Measurements from ENCODE around the gene IGFBP4.

The IGFBP4 gene

DNA sequence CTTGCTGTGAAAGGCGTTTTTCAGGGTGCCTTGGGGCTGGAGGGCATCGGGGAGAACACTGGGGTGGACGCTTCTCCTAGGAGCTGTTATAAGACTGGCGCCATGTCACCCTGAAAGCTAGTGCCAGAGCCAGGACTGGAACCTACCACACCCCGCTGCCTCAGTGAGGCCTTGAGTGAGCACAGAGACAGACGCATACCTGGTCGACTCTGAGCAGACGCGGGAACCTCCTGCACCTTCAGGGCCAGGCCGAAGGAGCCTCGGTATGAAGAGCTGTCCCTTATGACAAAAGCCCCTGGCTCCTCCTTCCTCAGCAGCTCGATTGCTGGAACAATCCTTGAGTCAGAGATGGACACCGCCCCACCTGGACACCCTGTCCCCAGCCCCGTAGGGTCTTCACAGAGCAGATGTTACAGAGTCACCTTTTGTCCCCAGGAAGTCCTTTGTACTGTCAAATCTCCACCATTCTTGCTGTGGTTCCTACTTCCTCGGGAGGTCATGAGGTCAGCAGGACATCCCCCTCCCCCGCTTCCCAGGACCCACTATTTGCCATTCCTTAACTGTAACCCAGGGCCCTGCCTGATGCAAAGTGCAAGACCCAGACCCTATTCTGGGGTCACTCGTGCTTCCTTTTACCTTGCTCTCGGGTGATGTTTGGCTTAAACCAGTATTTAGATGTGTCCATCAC lies 41.2 kb downstream of the IGFBP4 start:
- Histone ChIP-seq H3K36me3 (no peaks in the 10 kb centered on the region), H3K27ac (no peak overlapping the region), H3K4me1 (peaks cover 40 to 89% (median 59%) of the 10 kb centered on the region in 10 experiments), H3K4me2 (peak overlapping the region in 5 of 11 experiments; percentile 11 to 58 (median 33); a peak in 8 of 22 replicates), H3K9me3 (replicated peaks in 1 of 11) (no peaks in the 10 kb centered on the region), H3K4me3 (no peak overlapping the region), H3K9ac (no peak overlapping the region), H4K20me1 (no peaks in the 10 kb centered on the region), H3K27me3 (no peaks in the 10 kb centered on the region)
- no peak for TF ChIP-seq Cebpa-rat (IDR thresholded peaks at IDR 0.05)

DNA sequence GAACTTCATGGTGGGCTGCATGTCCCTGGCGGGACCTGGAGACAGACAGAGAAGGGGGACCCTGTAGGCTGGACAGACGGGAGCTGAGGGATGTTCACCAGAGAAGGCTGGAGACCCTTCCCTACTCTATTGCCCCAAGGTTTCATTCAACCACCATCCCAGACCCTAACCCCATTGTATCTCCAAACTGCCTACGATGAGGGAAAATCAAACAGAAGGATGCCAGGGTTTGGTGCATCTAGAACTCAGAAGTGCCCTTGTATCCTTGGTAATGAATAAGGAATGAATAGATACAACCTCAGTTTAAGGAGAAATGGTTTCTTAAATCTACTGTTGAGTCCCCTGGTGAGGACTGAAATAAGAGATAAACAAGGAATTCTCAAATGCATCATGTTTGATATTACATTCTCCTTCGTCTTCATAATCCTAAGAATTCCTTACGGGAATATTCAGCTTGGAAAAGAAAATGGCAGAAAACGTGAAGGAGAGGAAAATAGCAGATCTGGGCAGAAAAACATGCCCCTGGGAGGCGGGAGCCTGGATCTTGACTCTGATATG lies 41.8 kb downstream of the IGFBP4 start:
- Histone ChIP-seq H3K36me3 (no peaks in the 10 kb centered on the region), H3K9me3 (replicated peaks in 1 of 11) (no peaks in the 10 kb centered on the region), H4K20me1 (no peaks in the 10 kb centered on the region), H3K27ac (0 out of 22 replicates have a peak overlapping the region, but pooled peaks of 1 of the 11 experiments have one; percentile 49), H3K4me3 (no peak overlapping the region), H3K4me2 (peak overlapping the region in 5 of 11 experiments; percentile 11 to 68 (median 58); a peak in 6 of 22 replicates), H3K4me1 (peaks cover 40 to 89% (median 59%) of the 10 kb centered on the region in 10 experiments), H3K9ac (no peak overlapping the region), H3K27me3 (no peaks in the 10 kb centered on the region)
- TF ChIP-seq Cebpa-rat (IDR thresholded peaks at IDR 0.05) = no peak

DNA sequence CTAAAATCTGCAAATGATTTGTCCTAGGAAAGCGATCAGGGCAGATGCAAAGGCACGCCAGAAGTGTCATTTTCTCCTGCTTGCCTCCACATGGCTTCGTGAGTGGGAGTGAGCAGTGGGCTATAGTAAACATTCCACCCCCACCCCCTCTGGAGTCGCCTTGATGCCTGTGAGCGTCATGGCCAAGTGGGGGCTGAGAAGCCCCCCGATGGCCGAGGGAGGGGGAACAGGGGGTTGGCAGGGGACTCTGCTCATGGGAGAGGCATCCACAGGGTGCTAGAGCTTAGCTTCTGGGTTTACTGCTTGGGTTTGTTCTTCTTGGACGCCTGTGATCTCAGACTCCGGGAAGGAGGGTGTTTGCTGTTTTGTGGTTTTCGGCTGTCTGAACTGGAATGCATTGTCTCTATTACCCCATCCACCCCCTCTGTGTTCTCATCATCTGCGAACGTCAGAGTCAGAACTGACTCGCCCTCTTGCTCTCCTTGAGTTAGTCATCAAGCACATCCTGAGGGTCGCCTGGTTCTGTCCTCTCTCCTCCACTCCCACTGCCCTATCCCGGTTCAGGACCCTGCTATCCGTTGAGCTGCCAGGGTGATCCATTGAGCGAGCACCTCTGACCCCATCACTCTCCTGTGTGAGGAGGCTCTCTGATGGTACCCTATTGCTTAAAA lies 42.7 kb downstream of the IGFBP4 start:
- Histone ChIP-seq H3K9ac (no peak overlapping the region), H3K4me3 (no peak overlapping the region), H3K27me3 (no peaks in the 10 kb centered on the region), H3K27ac (peak overlapping the region in 2 of 11 experiments; percentile 39 to 49; a peak in 4 of 22 replicates), H3K36me3 (no peaks in the 10 kb centered on the region), H4K20me1 (no peaks in the 10 kb centered on the region), H3K4me1 (peaks cover 40 to 89% (median 59%) of the 10 kb centered on the region in 10 experiments), H3K4me2 (peak overlapping the region in 9 of 11 experiments; percentile 13 to 68 (median 52); a peak in 15 of 22 replicates), H3K9me3 (replicated peaks in 1 of 11) (no peaks in the 10 kb centered on the region)
- no peak for TF ChIP-seq Cebpa-rat (IDR thresholded peaks at IDR 0.05)

DNA sequence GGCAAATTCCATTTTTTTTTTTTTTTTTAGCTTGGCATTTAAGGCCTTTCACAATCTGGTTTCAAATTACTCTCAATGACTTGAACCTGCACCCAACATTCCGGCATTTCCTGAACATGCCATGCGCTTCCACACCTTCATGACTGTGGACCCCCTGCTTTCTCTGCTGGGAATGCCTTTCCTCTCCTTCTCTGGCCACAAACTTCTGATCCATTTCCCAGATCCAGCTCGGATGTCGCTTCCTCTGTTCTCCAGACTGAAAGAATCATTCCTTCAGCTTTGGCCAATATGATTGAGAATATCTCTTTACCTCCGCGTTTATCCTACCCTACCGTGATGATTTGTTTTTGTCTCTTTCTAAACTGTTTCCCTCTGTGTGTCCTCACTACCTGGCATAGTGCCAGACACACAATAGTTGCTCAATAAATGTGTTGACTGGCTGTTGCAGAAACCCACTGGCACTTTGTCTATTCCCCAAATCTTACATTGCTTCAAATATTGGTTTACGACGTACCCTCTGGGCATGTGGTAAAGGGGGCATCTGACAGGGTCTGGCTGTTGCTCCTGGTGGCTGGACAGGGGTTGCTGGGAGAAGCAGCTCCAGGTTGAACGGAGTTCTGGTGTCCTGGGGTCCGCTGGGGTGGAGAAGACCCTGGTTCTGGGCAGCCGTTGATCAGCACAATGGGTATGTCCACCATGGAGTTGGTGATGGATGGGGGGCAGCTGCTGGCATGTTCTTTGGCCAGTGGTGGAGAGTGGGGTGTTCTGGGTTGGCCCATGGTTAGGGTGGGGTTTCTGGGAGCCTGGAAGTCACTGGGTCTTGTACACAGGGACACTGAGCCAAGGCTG lies 43.5 kb downstream of the IGFBP4 start:
- H3K9ac ChIP-seq = no peak overlapping the region
- H3K9me3 ChIP-seq (replicated peaks in 1 of 11) = no peaks in the 10 kb centered on the region
- H3K4me3 ChIP-seq = no peak overlapping the region
- no peaks in the 10 kb centered on the region for H3K27me3 ChIP-seq
- no peaks in the 10 kb centered on the region for H3K36me3 ChIP-seq
- peak overlapping the region in 8 of 11 experiments; percentile 13 to 68 (median 55); a peak in 14 of 22 replicates for H3K4me2 ChIP-seq
- H3K27ac ChIP-seq = peak overlapping the region in 2 of 11 experiments; percentile 10 to 49; a peak in 2 of 22 replicates
- peaks cover 39 to 83% (median 55%) of the 10 kb centered on the region in 10 experiments for H3K4me1 ChIP-seq
- peak in 1 of 11 experiments; percentile 23; a peak in 1 of 22 replicates for TF ChIP-seq Cebpa-rat (IDR thresholded peaks at IDR 0.05)
- H4K20me1 ChIP-seq = no peaks in the 10 kb centered on the region

DNA sequence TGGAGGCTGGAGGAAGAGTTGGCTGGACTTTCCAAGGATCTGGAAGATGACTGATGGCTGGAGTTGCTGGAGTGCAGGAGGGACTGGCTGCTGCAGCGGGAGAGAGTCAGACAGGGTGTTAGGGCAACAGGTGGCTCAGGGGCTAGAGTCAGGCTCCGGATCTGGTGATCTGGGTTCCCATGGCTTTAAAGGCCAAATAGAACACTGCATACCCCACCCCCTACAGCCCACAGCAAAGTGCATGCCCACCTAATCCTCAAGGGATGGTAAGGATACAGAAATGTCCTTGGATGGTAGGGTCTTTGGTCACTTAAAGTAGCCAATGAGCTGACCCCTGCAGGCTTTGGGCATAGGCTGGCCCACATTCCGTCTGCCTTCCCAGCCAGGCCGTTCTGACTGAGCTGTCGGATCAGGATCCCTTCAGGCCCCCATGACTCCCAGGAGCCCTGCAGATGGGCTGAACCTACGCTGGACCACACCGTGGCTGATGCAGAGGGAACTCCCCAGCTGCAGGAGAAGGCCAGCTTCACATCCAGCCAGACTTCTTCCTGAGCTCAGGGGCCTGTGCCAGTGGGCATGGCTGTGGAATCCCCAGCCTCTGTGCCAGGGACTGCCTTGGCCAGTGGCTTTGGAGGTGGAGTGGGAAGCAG lies 44.2 kb downstream of the IGFBP4 start:
- H3K4me3 ChIP-seq = no peak overlapping the region
- no peaks in the 10 kb centered on the region for H3K27me3 ChIP-seq
- TF ChIP-seq Cebpa-rat (IDR thresholded peaks at IDR 0.05) = no peak
- H3K4me2 ChIP-seq = peak overlapping the region in 6 of 11 experiments; percentile 5 to 68 (median 60); a peak in 5 of 22 replicates
- H3K9ac ChIP-seq = no peak overlapping the region
- H3K4me1 ChIP-seq = peaks cover 32 to 76% (median 50%) of the 10 kb centered on the region in 10 experiments
- no peaks in the 10 kb centered on the region for H3K36me3 ChIP-seq
- H4K20me1 ChIP-seq = no peaks in the 10 kb centered on the region
- H3K9me3 ChIP-seq (replicated peaks in 1 of 11) = no peaks in the 10 kb centered on the region
- no peak overlapping the region for H3K27ac ChIP-seq

DNA sequence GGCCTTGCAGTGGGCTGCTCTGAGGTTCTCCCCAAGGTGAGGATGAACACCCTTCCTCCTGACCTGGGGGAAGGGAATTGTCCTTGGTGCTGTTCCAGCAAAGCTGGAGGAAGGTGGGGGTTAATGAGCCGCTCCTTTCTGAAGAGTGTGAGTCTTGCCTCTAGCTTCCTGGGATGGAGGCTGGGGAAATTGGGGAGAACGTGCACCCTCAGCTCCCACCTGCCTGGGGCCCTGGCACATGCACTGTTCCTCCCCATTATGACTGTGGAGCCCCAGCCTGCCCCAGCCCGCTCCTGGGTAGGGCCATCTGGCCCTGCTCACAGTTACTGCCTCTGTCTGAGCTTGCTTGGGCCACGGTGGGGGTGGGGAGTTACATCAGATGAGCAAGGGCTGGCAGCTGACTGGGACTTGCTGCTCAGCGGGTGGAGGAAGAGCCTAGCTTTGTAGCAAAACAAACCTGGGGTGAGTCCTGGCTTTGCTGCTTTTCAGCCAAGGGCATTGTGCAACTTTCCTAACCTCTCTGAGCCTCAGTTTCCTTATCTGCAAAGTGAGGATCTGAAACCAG lies 47.1 kb downstream of the IGFBP4 start:
- Histone ChIP-seq H3K27me3 (no peaks in the 10 kb centered on the region), H3K27ac (peak overlapping the region in 8 of 11 experiments; percentile 1 to 51 (median 35); a peak in 12 of 22 replicates), H3K9ac (peak overlapping the region in 4 of 11 experiments; percentile 7 to 51 (median 35); a peak in 7 of 22 replicates), H3K36me3 (no peaks in the 10 kb centered on the region), H3K4me3 (no peak overlapping the region), H4K20me1 (no peaks in the 10 kb centered on the region), H3K4me2 (peak overlapping the region; percentile 51 to 92 (median 76)), H3K9me3 (replicated peaks in 1 of 11) (no peaks in the 10 kb centered on the region), H3K4me1 (peaks cover 28 to 56% (median 45%) of the 10 kb centered on the region in 10 experiments)
- peak in 2 of 11 experiments; percentile 21 to 34; a peak in 2 of 22 replicates for TF ChIP-seq Cebpa-rat (IDR thresholded peaks at IDR 0.05)

DNA sequence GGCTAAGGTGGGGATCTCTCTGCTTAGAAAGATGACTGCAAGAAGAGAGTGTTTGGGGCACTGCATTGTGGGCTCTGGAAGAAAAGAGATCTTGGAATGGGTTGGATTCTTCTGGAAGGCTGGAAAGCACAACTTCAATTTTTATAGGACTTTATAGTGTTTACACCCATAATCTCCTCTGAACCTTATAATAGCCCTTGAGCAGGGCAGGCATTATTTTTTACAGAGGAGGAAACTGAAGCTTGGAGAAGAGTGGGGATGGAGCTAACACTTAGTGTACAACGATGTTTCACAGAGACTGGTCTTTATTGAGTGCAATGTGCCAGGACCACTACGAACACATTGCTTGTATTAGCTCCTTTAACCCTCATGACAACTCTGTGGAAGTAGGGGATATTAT lies 47.7 kb downstream of the IGFBP4 start:
- H3K4me3 ChIP-seq = no peak overlapping the region
- H3K9ac ChIP-seq = no peak overlapping the region
- peak overlapping the region in 1 of 11 experiments; percentile 39; a peak in 1 of 22 replicates for H3K27ac ChIP-seq
- peak overlapping the region; percentile 51 to 92 (median 76); a peak in 20 of 22 replicates for H3K4me2 ChIP-seq
- no peaks in the 10 kb centered on the region for H3K9me3 ChIP-seq (replicated peaks in 1 of 11)
- H3K27me3 ChIP-seq = no peaks in the 10 kb centered on the region
- no peaks in the 10 kb centered on the region for H4K20me1 ChIP-seq
- peaks cover 32 to 54% (median 43%) of the 10 kb centered on the region in 10 experiments for H3K4me1 ChIP-seq
- no peaks in the 10 kb centered on the region for H3K36me3 ChIP-seq
- TF ChIP-seq Cebpa-rat (IDR thresholded peaks at IDR 0.05) = no peak

DNA sequence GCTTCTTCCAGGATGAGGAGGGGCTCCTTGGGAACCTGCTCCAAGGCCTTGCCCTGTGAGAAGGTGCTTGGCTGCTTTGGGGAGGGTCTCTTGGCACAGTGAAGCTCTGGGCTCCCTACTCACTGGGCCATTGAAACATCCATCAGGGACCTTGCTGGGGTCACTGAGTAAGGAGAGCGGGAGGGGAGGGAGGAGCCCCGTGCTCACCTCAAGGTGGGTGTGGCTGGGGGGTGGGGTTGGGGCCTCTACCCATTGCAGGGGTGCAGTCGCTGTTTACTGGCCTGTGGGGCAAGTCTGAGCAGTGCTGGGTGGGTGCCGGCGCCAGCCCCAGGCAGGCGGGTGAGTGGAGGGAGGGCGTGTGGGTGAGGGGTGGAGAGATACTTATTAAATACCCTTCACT lies 48.2 kb downstream of the IGFBP4 start:
- H3K9me3 ChIP-seq (replicated peaks in 1 of 11) = no peaks in the 10 kb centered on the region
- H3K4me3 ChIP-seq = no peak overlapping the region
- H3K4me1 ChIP-seq = peaks cover 27 to 52% (median 40%) of the 10 kb centered on the region in 10 experiments
- no peak overlapping the region for H3K27ac ChIP-seq
- TF ChIP-seq Cebpa-rat (IDR thresholded peaks at IDR 0.05) = no peak
- H4K20me1 ChIP-seq = no peaks in the 10 kb centered on the region
- H3K9ac ChIP-seq = no peak overlapping the region
- no peaks in the 10 kb centered on the region for H3K27me3 ChIP-seq
- no peaks in the 10 kb centered on the region for H3K36me3 ChIP-seq
- peak overlapping the region in 3 of 11 experiments; percentile 81 to 92 (median 88); a peak in 1 of 22 replicates for H3K4me2 ChIP-seq
